SK-MEL-5 (cell line): ENCODE results near the gene THOC2. TPM values are rescaled to one million over a fixed set of nuclear protein-coding genes. Genes with fewer than 3 reads are reported as not detected.
"Not testable (repeated sequence)": the region's sequence is repeated elsewhere in the genome, so short reads cannot be mapped to it uniquely, and the experiment has no call there.

Experiments used
- DNase-seq: peaks from one replicate; pipeline ENCODE4 v3.0.0-alpha.2; 2016; ENCODE audit warnings: low read depth, low spot score
- in situ Hi-C: cut with HindIII; loops from 2 replicates; pipeline ENCODE4 v1.10.0; 2016; ENCODE audit warnings: low sequenced_read_pairs, high pct_unique_total_duplicates, low pct_unique_long_range_greater_than_20kb
- total RNA-seq: library from RNA; depleted of rRNA; stranded (reverse); fragments of >200 nt; shearing (Covaris generic); gene quantifications from 2 replicates; pipeline ENCODE4 v1.2.3, GENCODE V29; 2014

THOC2 gene
- total RNA-seq, 1 experiment from 2014 or later = 59.7 TPM

- no peak for DNase-seq
- in situ Hi-C loops = no loop called here
Observed at GRCh38 chrX:123626962-123627361, 105.9 kb downstream of the THOC2 start.

DNA sequence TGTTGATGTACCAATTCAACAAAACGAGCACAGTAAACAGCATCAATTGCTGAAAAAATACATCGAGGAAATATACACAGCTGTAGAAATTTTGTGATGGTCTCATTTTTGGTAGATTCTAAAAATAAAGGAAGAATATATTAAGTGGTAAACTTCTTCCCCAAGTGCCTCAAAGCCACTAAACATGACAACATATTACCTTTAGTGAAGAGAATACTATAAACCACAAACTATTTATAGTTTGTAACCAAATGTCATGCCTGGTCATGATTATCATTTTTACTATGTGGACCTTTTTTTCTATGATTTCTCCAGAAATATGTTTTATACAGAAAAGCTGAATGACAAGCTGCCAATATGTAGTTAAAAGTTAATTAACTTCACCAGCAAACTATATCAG lies 106.9 kb downstream of the THOC2 start:
- in situ Hi-C loops = no loop called here

GRCh38 chrX:123625477-123625876 lies 107.4 kb downstream of the THOC2 start:
- in situ Hi-C loops = no loop called here

More for the DNA sequence above, 106.9 kb downstream of the THOC2 start:
- DNase-seq = no peak

GRCh38 chrX:123617007-123617406 lies 115.8 kb downstream of the THOC2 start:
- in situ Hi-C loops = no loop called here
- DNase-seq = no peak

More at GRCh38 chrX:123625477-123625876, 107.4 kb downstream of the THOC2 start:
- DNase-seq = no peak

- in situ Hi-C loops = no loop called here
Observed at GRCh38 chrX:123610915-123611314, 121.9 kb downstream of the THOC2 start.

DNA sequence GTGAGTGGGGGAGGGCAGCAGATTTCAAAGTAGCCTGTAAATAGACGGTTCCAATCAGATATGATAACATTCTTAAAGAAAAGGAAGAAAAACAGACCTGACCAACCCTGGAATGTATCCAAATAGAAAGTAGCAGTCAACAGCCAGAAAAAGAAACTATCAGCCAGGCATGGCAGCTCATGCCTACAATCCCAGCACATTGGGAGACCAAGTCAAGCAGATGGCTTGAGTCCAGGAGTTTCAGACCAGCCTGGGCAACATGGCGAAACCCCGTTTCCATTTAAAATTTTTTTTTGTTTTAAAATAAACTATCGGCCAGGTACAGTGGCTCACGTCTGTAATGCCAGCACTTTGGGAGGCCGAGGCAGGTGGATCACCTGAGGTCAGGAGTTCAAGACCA lies 125.0 kb downstream of the THOC2 start:
- no peak for DNase-seq
- in situ Hi-C loops = no loop called here

More at GRCh38 chrX:123610915-123611314, 121.9 kb downstream of the THOC2 start:
- DNase-seq = no peak

GRCh38 chrX:123607270-123607669 lies 125.6 kb downstream of the THOC2 start:
- DNase-seq = no peak

DNA sequence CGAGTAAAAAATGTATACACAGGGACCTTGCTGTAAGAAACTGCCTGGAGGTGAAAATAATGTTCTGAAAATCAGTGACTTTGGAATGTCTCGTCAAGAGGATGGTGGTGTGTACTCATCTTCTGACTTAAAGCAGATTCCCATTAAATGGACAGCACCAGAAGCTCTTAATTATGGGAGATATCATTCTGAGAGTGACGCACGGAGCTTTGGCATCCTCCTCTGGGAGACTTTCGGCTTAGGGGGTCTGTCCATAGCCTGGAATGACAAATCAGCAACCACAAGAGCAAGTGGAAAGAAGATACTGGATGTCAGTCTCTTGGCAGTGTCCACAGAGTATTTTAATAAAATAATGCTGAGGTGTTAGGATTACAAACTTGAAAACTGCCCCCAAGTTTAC lies 129.4 kb downstream of the THOC2 start:
- in situ Hi-C loops = no loop called here
- no peak for DNase-seq

More at GRCh38 chrX:123607270-123607669, 125.6 kb downstream of the THOC2 start:
- in situ Hi-C loops = no loop called here

GRCh38 chrX:123601437-123601836 lies 131.4 kb downstream of the THOC2 start:
- in situ Hi-C loops = no loop called here
- DNase-seq = no peak

DNA sequence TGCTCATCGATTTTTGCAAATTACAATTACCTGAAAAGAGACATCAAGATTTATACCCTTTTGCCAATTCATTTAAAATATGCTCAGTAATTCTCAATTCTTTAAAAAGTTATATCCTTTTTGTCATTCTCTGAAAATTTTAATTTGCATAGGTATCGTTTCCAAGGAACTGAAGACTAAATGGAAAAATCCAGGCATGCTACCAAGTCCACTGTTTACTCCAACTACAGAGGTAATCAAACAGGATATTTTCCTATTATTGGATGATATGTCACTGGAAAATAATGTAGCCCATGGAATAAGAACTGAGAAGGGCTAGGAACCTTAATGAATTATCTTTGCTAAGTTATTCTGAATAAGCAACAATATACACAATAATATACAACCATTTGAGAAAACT lies 132.7 kb downstream of the THOC2 start:
- no peak for DNase-seq
- in situ Hi-C loops = no loop called here

- DNase-seq = no peak
- in situ Hi-C loops = no loop called here
Observed at GRCh38 chrX:123590842-123591486, 141.9 kb downstream of the THOC2 start.

- in situ Hi-C loops = no loop called here
Observed at GRCh38 chrX:123588723-123589122, 144.1 kb downstream of the THOC2 start.

DNA sequence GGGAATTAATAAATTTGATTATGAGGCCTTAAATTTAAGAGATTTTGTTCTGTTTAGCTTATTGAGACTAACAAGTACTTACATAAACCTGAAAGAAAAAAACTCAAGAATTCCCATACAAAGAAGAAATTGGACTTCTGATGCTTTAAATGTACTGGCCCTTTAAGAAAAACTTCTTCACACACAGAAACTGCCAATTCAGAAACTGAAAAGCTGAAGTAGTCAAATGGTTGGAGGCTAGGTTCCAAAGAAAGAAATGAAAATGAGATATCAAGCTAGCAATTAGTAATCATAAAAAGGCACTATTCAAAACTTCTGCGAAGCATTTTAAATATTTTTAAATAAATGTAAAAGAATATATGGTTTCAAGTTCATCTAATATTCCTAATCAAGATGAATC lies 151.3 kb downstream of the THOC2 start:
- in situ Hi-C loops = no loop called here
- DNase-seq = no peak

More at GRCh38 chrX:123588723-123589122, 144.1 kb downstream of the THOC2 start:
- DNase-seq = no peak

- in situ Hi-C loops = no loop called here
- no peak for DNase-seq
Observed at GRCh38 chrX:123580792-123581191, 152.1 kb downstream of the THOC2 start.

GRCh38 chrX:123574027-123574426 lies 158.8 kb downstream of the THOC2 start:
- DNase-seq, in situ Hi-C loops: not testable (repeated sequence)

- in situ Hi-C loops = no loop called here
- no peak for DNase-seq
Observed at GRCh38 chrX:123570011-123570590, 162.8 kb downstream of the THOC2 start.

DNA sequence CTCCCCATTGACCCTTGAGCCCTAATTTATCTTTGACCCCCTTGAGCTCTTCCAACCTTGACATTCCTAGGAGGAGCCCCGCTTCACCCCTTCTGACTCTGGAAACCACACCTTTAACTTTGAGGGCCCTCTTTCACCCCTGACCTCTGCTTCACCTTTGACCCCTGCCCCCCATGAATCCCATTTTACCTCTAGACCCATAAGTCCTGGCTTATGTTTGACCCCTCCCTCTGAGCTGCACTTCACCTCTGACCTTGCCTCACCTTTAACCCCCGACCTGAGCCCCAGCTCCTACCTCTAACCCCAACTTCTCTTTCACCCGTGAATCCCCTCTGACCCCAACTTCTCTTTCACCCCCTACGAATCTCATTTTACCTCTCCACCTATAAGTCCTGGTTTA lies 169.7 kb downstream of the THOC2 start:
- in situ Hi-C loops = no loop called here

DNA sequence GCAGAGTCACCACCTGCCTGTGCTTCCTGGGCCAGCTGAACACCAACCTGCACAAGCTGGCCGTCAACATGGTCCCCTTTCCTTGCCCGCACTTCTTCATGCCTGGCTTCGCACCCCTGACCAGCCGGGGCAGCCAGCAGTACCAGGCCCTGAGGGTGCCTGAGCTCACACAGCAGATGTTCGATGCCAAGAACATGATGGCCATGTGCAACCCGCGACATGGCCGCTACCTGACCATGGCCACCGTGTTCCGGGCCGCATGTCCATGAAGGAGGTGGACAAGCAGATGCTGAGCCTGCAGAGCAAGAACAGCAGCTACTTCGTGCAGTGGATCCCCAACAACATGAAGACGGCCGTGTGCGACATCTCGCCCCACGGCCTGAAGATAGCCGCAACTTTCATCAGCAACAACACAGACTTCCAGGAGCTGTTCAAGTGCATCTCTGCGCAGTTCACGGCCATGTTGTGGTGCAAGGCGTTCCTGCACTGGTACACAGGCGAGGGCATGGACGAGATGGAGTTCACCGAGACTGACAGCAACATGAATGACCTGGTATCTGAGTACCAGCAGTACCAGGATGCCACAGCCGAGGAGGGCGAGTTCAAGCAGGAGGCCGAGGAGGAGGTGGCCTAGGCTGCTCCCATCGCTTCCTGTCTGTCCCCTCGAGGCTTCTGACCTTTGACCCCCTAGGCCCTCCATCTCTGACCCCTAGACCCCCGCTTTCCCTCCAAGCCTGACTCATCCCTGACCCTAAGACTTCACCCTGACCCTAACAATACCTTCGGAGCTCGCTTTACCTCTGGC lies 170.3 kb downstream of the THOC2 start:
- in situ Hi-C loops = no loop called here
- DNase-seq = no peak

More for the DNA sequence above, 169.7 kb downstream of the THOC2 start:
- DNase-seq = no peak
